HUDEP-2 (cell line): ENCODE data around the gene NOB1.
"Not testable (repeated sequence)": the region's sequence is repeated elsewhere in the genome, so short reads cannot be mapped to it uniquely, and the experiment has no call there.

ENCODE experiments used
- DNase-seq, 76 experiments: peaks; one replicate each; lab custom pipeline; 2025; ENCODE audit not compliant: unreplicated experiment in 76 of 76; lab: John Stamatoyannopoulos, UW

NOB1 gene

GRCh38 chr16:69754469-69755310 is at the start of gene NOB1:
Gene NOB1, minus strand, starts transcription at chr16:69754926. Its CDS starts 16 bp downstream, at chr16:69754910.
- DNase-seq = peak in 75 of 76 experiments; percentile 17 to 96 (median 92)

GRCh38 chr16:69804297-69804696 is 49.6 kb upstream of the NOB1 start:
- DNase-seq = no peak

- DNase-seq = no peak
These were observed 44.9 kb upstream of the NOB1 start for GRCh38 chr16:69799611-69800031.

DNA sequence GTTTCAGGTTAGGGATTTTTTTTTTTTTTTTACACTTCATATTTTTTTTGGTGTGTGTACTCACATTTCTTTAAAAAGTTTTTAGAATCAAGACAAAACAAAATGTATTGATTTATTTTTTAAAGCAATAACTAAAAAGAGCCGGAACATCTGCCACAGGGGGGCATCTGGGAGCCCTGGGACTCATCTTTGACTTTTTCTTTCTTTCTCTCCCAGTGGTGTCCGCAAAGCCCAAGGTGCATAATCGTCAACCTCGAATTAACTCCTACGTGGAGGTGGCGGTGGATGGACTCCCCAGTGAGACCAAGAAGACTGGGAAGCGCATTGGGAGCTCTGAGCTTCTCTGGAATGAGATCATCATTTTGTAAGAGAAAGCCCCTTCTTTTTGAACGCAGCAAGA is 43.7 kb upstream of the NOB1 start:
- DNase-seq = no peak

- peak in 19 of 76 experiments; percentile 1 to 22 (median 11) for DNase-seq
These were observed 41.8 kb upstream of the NOB1 start for GRCh38 chr16:69796285-69797118.

- DNase-seq = no peak
These were observed 39.8 kb upstream of the NOB1 start for GRCh38 chr16:69794486-69794885.

DNA sequence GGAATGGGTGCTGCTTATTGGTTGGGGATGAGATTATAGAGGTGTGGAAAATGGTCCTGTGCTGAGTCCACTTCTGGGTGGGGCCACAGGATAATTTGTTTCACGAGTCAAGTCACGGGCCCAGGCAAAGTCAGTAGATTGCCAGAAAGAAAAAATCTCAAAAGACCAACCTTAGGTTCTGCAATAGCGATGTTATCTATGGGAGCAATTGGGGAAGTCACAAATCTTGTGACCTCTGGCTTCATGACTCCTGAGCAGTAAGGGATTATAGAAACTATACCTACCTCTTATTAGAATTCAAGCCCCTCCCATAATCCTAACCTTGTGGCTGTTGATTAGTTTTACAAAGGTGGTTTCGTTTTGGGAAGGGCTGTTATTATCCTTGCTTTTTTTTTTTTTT is 38.8 kb upstream of the NOB1 start:
- DNase-seq = peak in 1 of 76 experiments; percentile 0

GRCh38 chr16:69791391-69791847 is 36.7 kb upstream of the NOB1 start:
- DNase-seq = not testable (repeated sequence)

DNA sequence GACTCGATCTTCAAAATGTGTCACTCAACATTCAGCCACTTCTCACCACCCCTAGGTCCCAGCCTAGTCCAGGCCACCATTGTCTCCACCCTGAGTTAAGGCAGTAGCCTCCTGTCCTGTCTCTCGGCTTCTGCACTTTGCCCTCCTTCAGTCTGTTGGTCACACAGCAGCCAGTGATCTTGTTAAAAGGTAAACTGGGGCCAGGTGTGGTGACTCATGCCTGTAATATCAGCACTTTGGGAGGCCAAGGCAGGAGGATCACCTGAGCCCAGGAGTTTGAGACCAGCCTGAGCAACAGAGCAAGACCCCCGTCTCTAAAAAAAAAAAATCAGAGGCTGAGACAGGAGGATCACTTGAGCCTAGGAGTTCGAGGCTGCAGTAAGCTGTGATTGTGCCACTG is 33.2 kb upstream of the NOB1 start:
- DNase-seq = no peak

- DNase-seq = no peak
These were observed 29.9 kb upstream of the NOB1 start for GRCh38 chr16:69784586-69784985.

DNA sequence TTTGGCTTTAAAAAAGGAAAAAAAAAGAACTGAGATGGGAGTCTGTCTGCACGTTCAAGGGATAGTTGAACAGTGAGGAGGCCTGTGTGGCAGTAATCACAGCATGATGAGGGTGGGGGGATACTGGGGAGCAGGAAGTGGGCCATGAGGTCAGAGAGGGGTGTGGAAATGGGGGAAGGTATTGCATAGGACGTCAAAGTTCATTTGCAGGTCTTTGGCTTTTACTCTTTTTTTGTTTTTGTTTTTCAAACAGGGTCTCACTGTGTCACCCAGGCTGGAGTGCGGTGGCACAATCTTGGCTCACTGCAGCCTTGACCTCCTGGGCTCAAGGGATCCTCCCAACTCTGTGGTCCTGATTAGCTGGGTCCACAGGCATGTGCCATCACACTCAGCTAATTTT is 26.4 kb upstream of the NOB1 start:
- no peak for DNase-seq

GRCh38 chr16:69779724-69780123 is 25.0 kb upstream of the NOB1 start:
- no peak for DNase-seq

DNA sequence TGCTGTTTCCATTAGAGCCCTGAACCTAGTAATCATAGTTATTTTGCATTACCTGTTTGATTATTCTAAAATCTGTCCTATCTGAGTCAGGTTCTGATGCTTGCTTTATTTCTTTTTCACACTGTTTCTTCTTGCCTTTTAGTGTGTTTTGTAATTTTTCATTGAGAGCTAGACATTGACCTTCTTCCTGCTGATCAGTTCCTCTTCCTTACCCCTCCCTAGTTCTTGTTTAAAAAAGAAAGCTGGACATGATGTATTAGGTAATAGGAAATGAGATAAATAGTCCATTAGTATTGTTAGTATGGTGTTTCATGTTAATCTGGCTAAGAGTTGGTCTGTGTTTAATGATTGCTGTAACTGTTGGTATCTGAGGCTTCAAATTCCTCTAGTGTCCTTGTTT is 20.8 kb upstream of the NOB1 start:
- DNase-seq = no peak

DNA sequence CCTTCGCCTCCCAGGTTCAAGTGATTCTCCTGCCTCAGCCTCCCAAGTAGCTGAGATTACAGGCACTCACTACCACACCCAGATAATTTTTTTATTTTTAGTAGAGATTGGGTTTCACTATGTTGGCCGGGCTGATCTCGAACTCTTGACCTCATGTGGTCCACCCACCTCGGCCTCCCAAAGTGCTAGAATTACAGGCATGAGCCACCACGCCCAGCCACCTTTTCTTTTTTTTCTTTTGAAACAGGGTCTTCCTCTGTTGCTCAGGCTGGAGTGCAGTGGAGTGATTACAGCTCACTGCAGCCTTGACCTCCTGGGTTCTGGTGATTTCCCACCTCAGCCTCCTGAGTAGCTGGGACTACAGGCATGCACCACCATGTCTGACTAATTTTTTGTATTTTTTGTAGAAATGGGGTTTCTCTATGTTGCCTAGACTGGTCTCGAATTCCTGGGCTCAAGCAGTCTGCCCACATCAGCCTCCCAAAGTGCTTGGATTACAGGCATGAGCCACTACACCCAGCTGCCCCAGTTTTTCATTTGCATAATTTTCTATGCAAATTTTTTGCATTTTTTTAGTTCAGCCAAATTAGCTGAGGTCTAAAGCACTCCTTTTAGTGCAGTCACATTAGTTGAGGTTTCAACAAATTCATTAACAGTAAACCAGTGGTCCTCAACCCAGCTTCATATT is 18.7 kb upstream of the NOB1 start:
- no peak for DNase-seq

DNA sequence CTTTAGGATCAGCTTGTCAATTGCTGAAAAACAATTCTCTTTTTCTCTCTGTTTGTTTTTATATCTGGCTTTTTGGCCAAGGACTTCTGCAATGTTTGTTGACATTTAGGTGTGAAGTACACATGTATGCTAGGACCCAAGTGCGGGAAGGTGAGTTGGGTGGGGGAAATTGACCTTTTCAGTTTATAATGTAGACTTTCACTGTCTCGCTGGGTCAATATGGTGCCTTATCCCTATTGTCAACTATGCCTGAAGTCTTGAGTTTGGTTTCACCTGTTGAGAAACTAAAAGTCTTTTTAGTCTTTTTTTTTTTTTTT is 16.9 kb upstream of the NOB1 start:
- DNase-seq = no peak

DNA sequence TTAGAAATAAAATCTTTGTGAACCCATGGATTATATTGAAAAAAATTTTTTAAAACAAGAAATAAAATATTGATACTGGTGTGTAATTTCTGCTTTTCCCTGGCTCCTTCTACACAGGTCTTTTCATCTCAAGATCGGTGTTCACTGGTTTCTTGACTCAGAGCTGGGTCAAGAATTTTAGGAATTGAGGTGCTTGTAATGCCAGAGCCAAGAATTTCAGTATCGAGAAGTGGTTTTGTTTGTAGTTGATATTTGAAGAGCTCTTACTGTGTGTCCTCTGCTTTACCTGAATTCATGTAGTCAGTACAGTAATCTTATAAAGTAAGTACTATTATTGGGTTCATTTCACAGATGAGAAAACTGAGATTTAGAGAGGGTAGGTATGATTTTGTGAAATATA is 14.7 kb upstream of the NOB1 start:
- no peak for DNase-seq

- no peak for DNase-seq
These were observed 13.9 kb upstream of the NOB1 start for GRCh38 chr16:69768666-69769065.

DNA sequence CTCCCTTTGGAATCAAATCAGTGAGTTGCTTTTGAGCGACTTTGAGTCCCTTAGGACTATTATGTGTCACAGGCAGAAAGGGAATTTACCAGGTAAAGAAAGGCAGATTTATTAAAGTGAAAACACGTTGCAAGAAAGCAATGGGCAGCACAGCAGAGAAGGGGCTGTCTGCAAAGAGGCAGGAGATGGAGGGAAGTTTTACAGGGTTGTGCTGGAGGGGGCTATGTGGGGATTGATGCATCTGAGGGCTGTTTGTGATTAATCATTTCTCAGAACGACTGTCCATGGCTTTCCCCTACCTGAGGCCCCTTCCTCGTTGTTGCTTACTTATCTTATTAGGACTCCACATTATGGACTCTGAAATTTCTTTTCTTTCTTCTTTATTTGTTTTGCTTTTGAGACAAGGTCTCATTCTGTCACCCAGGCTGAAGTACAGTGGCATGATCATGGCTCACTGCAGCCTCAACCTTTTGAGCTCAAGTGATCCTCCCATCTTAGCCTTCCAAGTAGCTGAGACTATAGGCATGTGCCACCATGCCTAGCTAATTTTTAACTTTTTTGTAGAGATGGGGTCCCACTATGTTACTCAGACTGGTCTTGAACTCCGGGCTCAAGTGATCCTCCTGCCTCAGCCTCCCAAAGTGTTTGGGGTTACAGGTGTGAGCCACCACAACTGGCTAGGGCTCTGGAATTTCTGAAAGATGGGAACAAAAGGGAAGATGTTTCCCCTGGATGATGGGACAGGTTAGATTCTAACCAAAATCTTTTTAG is 12.9 kb upstream of the NOB1 start:
- no peak for DNase-seq

DNA sequence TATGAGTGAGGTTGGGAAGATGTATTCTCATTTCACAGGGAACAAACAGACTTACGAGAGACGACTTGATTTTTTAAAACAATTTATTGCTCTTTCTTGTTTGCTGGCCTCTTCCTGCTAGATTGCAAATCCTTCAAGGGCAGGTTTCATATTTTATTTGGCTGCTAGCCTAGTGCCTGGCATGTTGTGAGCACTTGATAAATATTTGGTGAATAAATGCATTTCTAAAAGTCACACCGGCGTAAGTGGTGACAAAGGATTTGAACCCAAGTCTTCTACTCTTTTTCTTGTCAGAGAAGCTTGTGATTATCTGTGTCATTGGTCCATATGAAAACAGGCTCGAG is 8.8 kb upstream of the NOB1 start:
- no peak for DNase-seq

DNA sequence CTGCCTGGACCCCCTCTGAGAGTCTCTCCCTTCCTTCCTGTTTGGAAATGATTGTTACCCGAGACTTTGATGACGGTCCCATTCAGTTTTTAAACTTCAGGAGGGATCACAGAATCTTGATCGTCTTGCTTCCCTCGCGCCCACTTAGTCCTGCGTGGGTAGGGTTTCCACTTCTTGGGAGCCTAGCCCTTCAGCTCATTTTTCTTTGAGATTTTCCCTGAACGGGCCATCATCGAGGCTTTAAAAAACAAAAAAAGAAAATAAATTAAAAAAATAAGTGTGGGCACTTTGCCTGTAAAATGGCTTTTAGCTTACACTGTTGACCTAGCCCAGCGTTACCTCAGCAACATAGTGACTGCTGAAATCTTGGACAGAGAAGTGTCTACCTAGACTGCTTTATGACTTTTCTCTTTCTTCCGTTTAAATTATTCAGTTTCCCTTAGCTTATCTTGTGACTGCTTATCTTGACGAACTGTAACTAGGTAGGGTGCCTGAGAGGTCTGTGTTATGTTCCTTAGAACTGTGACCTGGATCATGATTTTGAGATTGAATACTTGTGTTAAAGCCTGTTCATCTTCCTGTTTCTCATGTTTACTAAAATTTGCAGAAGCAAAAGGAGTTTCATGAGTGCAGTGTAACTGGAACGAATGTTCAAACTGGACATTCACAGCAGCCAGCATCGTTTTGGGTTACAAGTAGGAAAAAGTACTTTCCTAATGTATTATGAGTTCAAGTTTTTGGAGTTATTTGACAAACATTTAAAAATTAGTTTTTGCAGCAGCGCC is 8.3 kb upstream of the NOB1 start:
- DNase-seq = peak in 12 of 76 experiments; percentile 6 to 46 (median 20)
